Glomerular endothelial cell (primary cell): ENCODE data around the gene SPOCK2. TPM values are rescaled to one million over a fixed set of nuclear protein-coding genes. Genes with fewer than 3 reads are reported as not detected.
"Not testable (repeated sequence)": the region's sequence is repeated elsewhere in the genome, so short reads cannot be mapped to it uniquely, and the experiment has no call there.

Experiments
- DNase-seq: peaks from one replicate; pipeline ENCODE4 v3.0.0-alpha.2; 2011; ENCODE audit warnings: low read depth, low spot score; ENCODE audit errors: extremely low read depth
- total RNA-seq: library from RNA; depleted of rRNA; stranded (reverse); fragments of >200 nt; gene quantifications from 2 replicates; pipeline ENCODE4 v1.2.3, GENCODE V29; 2015

Gene SPOCK2
- total RNA-seq, 1 donor from 2014 or later: 0.41 TPM

DNA sequence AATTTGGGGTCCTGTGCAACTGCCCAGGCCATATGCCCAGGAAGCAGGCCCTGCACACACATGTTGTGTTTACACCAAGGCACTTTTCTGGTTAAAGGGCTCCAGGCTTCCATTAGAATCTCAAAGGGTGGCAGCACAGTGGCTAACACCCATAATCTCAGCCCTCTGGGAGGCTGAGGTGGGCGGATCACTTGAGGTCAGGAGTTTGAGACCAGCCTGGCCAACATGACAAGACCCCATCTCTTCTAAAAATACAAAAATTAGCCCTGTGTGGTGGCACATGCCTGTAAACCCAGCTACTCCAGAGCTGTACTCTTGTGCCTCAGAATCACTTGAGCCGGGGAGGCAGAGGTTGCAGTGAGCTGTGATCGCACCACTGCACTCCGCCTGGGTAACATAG, 53.6 kb downstream of the SPOCK2 start:
- DNase-seq: no peak

DNA sequence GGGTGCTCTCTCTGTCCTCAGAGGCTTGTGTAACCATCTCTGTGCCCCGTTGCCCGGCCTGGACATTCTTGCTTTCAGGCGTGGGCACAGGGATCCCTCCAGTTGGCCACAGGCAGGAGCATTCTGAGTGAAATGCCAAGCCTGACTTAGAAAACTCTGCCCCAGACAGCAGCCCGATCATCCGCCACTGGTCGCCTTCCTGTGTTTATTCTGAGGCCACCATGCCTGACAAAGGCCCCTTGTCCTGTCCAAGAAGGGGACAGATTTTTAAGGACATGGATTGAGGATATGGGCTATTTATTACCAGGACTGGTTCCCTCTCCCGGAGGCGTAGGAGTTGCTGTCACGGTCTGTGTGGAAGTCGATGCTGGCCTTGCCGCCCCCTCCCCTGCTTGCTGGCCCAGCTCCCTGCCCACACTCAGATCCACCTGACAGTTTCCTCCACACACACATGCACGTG, 54.3 kb downstream of the SPOCK2 start:
- no peak for DNase-seq

DNA sequence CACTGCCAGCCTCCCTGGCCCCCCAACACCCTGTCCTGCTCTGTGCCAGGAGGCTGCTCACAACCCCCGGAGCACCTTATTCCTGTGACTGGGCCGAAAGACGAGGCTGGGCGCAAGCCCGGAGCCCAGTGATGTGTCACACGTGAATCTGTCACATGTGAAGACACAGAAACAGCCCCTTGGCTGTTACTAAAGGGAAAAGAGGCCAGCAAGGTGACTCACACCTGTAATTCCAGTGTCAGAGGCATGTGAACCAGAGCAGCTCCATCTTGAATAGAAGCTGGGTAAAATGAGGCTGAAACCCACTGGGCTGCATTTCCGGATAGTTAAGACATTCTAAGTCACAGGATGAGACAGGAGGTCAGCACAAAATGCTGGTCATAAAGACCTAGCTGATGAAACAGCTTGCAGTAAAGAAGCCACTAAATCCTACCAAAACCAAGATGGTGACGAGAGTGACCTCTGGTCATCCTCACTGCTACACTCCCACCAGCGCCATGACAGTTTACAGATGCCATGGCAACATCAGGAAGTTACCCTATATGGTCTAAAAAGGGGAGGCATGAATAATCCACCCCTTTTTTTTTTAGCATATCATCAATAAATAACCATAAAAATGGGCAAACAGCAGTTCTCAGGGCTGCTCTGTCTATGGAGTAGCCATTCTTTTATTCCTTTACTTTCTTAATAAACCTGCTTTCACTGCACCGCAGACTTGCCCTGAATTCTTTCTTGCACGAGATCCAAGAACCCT, 55.8 kb downstream of the SPOCK2 start:
- not testable (repeated sequence) for DNase-seq

DNA sequence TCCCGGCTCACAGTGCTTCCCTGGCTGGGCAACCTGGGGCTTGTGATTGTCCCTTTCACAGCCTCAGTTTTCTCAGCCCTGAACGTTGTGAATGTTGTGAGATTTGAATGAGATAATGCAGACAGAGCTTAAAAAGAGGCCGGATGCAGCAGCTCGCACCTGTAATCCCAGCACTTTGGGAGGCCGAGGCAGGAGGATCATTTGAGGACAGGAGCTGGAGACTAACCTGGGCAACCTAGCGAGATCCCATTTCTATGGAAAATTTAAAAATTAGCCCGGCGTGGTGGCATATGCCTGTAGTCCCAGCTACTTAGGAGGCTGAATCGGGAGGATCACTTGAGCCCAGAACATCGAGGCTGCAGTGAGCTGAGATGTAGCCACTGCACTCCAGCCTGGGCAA, 56.6 kb downstream of the SPOCK2 start:
- DNase-seq: no peak

DNA sequence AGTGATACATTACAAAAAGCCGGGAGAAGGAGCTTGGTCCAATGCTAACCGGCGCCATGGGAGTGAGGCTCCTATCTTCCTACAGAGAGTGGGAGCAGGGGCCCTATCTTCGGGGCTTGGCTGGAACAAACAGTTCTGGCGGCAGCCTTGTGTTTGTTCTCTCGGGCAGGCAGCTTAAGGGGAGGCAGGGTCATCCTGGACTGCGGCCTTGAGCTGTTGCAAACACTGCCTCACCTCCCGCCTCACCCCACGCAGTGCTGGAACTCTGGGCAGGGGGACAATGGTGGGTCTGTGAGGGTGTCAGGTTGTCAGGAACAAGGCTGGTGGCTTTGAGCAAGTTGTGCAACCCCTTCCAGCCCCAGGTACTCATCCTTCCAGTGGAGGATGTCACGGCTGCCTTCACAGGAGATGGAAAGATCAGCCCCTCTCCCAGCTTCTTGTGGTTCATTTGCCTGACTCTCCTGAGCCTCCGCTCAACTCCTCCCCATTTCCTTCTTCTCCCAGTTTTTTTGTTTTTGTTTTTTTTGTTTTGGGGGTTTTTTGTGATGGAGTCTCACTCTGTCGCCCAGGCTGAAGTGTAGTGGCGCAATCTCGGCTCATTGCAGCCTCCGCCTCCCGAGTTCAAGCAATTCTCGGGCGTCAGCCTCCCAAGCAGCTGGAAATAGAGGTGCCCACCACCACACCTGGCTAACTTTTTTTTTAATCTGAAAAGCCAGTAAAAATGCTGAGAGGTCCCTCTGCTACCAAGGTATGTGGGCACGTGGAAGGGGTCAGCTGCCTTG, 57.4 kb downstream of the SPOCK2 start:
- DNase-seq: no peak

DNA sequence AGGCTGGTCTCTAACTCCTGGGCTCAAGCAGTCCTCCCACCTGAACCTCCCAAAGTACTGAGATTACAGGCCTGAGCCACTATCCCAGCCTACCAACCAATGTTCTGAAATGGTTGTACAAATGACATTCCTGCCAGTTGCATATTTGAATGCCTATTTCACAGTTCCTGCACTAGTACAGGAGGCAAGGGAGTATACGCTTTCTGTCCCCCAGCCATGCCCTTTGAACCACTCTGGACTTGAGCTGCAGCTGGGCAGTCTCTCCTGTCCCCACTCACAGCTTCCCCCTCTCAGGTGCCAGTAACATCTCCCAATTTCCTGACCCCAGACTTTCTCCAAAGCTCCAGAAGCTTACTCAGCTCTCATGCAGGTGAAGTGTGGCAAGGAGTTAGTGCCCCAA, 58.9 kb downstream of the SPOCK2 start:
- no peak for DNase-seq

DNA sequence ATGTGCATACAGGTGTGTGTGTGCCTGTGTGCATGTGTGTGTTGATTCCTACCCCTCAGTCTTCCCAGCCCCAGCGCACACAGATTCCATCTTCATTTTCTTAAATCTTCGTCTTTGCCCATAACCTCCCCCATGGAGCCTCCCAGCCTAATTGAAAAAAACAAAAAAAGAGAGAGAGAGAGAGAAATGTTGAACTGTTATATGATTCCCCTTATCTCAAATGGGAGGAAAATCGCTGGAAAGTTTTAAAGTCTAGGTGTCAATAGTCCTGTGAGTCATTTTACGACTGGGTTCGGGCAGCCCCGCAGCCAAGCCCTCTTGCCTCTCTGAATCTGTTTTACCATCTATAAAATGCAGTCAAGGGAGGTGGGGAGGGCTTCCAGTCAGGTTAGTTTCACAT, 60.9 kb downstream of the SPOCK2 start:
- DNase-seq: no peak

DNA sequence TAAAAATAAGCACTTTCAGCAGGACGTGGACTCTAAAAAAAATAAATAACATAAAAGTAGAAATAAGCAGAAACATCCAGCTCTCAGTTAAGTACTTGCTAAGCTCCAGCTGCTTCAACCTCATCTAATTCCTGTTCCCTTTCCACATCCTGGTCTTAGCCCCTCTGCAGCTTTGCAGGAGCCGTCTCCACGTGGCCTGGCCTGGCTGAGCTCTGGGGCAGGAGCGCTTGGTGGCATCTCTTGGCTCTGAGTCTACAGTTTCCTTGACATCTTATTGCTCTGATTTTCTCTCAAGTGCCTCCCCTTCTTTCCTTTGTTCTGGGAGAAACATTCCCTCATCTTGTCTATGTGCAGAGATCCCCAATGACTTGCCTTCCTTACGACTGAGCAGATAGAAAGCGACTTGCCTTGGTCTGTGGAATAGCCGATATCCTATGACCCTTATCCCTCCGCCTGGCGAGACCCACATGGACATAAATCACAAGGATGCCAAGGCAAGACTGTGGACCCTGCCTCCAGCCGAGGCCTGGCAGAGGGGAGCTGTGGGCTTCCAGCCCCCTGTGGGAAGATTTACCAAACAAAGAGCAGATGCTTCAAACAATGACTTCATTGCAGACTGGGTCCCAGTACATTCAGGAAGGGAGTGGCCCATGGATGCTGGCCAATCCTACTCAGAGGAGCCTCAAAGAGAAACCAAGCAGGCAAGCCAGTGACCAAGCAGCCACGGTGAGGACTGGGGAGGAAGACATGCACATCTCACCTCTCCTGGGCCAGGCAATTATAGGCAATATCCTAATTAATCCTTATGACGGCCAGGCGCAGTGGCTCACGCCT, 61.9 kb downstream of the SPOCK2 start:
- no peak for DNase-seq

DNA sequence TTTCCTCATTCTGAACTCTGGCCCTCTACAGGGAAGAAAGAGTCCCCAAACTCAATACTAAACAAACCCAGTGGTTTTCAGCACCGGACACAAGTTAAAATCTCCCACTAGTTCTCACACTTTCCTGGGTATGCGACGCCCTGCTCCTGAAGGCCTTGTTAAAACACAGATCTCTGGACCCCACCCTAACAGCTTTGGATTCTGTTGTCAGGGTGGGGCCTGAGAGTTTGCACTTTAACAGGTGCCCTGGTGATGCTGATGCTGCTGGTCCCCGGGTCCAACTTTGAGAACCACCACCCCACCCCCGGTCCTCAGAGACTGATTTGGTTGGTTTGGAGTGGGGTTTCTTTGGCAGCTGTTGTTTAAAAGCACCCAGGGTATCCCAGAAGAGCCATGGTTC, 62.5 kb downstream of the SPOCK2 start:
- no peak for DNase-seq

DNA sequence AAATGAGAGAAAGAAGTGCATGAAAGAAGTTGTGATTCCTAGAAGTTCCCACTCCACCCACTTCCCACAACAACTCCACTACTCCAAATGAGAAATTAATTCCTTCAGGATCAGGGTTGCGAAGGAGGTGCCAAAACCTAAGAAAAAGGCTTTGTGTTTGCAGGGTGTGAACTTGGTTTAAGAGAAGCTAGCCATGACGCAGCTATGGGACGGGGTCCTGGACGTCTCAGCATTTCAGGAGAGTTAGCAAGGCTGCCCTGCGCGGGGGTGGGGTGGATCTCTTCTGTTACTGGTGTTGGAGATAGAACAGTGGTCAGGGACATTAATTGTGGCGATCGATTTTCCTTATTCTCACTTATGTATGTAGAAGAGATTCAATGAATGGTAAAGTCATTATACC, 63.0 kb downstream of the SPOCK2 start:
- DNase-seq: no peak

DNA sequence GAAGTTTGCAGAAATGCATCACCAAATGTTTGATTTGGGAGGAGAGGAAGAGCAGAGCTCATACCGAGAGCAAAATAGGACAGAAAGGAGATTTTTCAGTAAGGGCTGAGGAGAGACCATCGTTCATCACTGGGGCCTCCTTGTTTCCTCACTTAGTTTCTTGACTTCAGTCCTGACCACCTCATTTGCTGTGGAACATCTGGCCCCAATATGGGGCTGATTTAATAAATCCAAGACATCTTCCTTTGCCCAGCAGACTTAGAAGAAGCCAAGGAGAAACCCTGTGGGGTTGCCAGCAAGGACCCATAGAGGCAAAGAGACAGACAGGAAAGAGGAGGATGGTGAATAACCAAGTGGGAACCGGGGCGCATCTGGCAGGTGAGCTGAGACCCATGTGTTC, 63.8 kb downstream of the SPOCK2 start:
- no peak for DNase-seq

DNA sequence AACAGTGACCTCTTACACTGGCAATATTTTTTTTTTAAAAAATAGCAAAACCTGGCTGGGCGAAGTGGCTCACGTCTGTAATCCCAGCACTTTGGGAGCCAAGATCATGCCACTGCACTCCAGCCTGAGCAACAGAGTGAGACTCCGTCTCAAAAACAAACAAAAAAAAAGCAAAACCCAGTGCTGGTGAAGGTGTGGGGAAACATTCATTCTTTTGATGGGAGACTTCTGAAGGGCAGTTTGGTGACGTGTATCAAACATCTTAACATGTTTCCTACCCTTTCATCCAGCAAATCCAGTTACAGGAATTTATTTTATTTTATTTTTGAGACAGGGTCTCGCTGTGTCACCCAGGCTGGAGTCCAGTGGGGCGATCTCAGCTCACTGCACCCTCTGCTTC, 66.1 kb downstream of the SPOCK2 start:
- no peak for DNase-seq

DNA sequence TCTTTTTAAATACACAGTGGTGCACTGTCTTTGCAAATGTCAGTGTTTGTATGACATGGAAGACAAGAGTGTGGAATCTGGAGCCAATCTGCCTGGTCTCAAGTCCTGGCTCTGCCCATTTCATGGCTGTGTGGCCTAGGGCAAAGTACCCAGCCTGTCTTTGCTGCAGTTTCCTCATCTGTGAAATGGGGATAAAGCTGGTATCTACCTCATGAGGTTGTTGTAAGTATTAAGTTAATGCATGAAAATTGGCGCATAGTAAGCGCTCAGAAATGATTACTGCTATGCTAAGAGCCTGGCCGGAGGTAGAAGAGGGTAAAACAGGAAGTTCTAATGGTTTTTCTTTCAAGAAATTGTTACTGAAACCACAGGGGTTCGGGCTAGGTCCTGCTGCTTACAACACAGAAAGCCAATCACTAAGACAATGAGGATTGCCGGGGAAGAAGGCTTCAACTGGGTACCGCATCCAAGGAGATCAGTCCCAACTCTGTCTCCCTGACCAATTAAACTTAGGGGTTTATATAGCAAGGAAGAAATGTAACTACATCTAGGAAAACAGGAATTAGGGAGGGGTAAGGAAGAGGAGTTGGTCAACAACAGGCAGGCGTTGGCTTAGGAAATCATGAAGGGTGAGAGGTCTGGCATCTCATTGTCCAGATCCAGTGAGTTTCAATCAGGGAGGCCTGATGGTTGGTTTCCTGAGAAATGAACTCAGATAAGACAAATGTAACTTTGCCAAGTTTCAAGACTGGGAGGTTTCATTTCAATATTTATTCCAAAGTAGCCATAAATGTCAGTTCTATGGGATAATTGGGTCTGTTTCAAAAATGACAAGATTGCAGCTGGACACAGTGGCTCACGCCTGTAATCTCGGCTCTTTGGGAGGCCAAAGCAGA, 67.2 kb downstream of the SPOCK2 start:
- no peak for DNase-seq

DNA sequence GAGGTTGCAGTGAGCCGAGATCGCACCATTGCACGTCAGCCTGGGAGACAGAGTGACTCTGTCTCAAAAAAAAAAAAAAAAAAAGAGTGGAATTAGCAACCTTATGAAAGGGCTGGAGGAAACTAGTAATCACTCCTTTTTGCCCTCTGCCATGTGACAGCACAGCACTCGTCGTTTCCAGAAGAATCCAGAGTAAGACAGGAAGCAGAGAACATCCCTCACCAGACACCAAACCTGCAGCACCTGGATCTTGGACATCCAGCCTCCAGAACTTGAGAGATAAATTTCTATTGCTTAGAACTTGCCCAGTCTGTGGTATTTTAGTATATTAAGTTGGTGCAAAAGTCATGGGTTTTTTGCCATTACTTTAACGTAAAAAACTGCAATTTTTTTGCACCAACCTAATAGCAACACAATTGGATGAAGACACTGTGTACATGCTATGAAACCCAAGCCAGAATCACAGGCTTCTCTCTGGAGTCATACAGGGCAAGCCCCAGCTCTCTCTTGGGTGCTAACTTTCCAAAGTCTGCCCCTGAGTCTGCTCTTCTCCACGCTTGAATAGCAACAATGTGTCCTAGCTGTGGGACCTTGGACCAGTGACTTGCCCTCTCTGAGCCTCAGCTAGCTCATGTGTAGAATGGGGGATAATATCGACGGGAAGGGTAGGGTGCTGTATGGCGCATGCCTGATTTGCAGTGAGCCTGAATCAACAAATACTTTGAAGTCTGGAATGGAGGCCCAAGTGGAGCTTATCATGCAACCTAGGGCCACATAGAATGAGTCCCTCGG, 69.1 kb downstream of the SPOCK2 start:
- no peak for DNase-seq

DNA sequence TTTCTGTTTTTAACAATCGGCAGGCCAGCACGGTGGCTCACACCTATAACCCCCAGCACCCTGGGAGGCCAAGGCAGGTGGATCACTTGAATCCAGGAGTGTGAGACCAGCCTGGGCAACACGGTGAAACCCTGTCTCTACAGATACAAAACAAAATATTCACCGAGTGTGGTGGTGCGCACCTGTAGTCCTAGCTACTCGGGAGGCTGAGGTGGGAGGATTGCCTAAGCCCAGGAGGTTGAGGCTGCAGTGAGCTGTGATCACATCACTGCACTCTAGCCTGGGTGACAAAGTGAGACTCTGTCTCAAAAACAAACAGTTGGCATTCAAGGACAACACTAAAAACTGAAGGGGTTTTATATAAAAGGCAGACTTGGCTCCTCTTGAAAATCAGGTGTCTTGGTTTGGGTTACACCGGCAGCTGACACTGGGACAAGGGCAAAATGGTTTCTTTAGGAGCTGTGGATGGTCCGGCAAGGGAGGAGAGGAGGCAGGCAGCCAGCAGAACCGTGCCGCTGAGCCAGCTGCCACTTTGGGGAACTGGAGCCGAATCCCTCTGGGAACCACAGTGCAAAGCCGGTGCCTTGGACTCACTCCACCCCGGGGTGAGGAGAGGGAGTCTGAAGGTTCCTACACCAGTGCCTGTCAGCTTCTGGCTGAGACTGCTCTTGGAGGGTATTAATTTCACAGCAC, 71.6 kb downstream of the SPOCK2 start:
- no peak for DNase-seq

DNA sequence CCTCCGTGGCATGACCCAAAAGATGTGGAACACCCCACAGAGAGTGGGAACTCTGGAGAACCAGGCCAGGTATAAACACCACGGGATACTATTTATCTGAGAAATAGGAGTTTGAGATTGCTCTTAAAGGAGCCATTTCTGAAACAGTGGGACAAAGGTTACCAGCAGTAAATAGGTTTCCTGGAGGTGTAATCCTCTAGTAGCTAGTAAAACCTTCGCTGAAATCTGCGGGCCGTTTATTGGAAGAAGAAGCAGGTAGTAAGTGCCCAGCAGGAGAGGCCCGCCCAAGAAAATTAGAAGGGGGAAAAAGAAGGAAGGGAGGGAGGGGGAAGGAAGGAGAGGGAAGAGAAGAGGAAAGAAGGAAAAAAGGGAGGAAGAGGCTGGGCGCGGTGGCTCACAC, 72.5 kb downstream of the SPOCK2 start:
- no peak for DNase-seq

DNA sequence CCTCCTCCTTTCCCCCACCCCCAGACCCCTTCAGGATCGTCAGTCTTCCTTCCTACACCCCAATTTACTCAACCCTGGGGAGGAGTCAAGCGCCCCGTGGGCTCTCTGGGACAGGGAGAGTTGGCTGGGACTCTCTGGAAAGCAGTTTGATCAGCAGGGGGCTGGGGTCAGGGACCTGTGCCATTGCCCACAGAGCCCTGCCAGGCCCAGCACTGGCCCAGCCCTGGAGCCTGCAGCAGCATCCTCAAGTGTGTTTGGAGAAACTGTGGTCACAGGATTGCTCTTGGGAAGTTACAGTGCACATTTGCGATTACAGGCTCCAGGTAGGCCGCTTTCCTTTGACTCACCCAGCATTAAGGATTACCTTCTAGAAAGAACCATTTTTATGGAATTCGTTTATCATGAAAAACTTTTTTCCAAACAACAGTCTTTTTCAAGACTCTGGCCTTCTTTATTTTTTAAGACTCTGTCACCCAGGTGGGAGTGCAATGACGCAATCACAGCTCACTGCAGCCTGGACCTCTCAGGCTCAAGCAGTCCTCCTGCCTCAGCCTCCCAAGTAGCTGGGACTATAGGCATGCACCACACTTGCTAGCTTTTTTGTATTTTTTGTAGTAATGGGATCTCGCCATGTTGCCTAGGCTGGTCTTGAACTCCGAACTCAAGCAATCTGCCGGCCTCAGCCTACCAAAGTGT, 73.4 kb downstream of the SPOCK2 start:
- no peak for DNase-seq

DNA sequence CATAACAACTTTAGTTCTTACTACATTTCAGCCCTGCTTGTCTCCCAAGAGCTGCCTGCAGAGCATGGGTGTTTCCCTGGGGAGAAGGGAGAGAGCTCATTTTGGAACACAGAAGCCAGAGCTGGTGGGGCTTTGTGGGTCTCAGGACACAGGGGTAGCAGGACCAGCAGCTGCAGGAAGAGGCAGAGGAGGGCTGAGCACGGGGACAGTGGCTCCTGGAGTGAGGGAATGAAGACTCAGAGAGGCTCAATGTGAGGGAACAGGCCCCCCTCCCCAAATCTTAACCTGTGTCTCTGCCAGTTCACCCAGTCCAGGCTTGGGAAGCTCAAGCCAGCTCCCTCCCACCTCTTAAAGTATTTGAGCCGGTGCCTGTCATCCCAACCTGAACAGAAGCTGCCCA, 74.2 kb downstream of the SPOCK2 start:
- no peak for DNase-seq
